HEK293 (cell line): ENCODE results near the gene FALEC.

Experiments used
- GLI4 ChIP-seq: fragments of 450-650 bp; formaldehyde crosslinking; IDR thresholded peaks from 2 replicates; pipeline ENCODE4 v1.5.1; 2016; ENCODE audit warnings: missing biosample characterization, missing genetic modification characterization
- REST ChIP-seq: fragments of 450-650 bp; formaldehyde crosslinking; IDR thresholded peaks from 2 replicates; pipeline ENCODE4 v1.5.1; 2016; ENCODE audit warnings: missing biosample characterization, missing genetic modification characterization
- ZNF23 ChIP-seq: fragments of 450-650 bp; formaldehyde crosslinking; IDR thresholded peaks from 2 replicates; pipeline ENCODE4 v1.5.1; 2016; ENCODE audit warnings: missing biosample characterization, missing genetic modification characterization, borderline replicate concordance
- ZNF280C ChIP-seq: fragments of 450-650 bp; formaldehyde crosslinking; IDR thresholded peaks from 2 replicates; pipeline ENCODE4 v1.5.1; 2016; ENCODE audit warnings: missing biosample characterization, missing genetic modification characterization

GRCh38 chr1:150476754-150477153 lies 38.8 kb upstream of the FALEC start:
- TF ChIP-seq ZNF280C (no peak), ZNF23 (tag by site-specific recombination) (no peak), REST (tag by site-specific recombination) (no peak), GLI4 (no peak)
